GM10248 (cell line): ENCODE measurements around the gene MRPL27.

Experiments
- CTCF ChIA-PET: fragments of 300-600 bp; sonication (Branson Sonifier 250); formaldehyde crosslinking; extraction: SDS; loops from one replicate; lab custom pipeline; 2021; ENCODE audit warnings: antibody characterized with exemption; lab: Yijun Ruan, JAX
- POLR2A ChIA-PET: fragments of 350-650 bp; sonication (Branson Sonifier 250); formaldehyde crosslinking; extraction: SDS; loops from one replicate; lab custom pipeline; 2020; ENCODE audit warnings: antibody characterized with exemption; lab: Yijun Ruan, JAX
- DNase-seq: peaks from one replicate; pipeline ENCODE4 v3.0.0; 2012; ENCODE audit errors: extremely low spot score
- TF ChIP-seq, protein P1 (sequence below): IDR thresholded peaks from 2 replicates; pipeline ENCODE4 v1.5.1; 2012; ENCODE audit warnings: mild to moderate bottlenecking, low read depth; ENCODE audit errors: extremely low read depth, missing control alignments, control extremely low read depth

Gene MRPL27

GRCh38 chr17:50358177-50358576 is 14.8 kb downstream of the MRPL27 start:
- ChIA-PET POLR2A (no interaction called here), CTCF (interaction anchor here (1.3 to 5.6 kb wide), 4 partner anchors 12 to 158 kb away, joined by 3 to 66 read pairs (median 6); partner anchors contain the start of genes EME1, LRRC59, MRPL27 and XYLT2)
- DNase-seq, result no peak
- TF ChIP-seq, protein P1, sequence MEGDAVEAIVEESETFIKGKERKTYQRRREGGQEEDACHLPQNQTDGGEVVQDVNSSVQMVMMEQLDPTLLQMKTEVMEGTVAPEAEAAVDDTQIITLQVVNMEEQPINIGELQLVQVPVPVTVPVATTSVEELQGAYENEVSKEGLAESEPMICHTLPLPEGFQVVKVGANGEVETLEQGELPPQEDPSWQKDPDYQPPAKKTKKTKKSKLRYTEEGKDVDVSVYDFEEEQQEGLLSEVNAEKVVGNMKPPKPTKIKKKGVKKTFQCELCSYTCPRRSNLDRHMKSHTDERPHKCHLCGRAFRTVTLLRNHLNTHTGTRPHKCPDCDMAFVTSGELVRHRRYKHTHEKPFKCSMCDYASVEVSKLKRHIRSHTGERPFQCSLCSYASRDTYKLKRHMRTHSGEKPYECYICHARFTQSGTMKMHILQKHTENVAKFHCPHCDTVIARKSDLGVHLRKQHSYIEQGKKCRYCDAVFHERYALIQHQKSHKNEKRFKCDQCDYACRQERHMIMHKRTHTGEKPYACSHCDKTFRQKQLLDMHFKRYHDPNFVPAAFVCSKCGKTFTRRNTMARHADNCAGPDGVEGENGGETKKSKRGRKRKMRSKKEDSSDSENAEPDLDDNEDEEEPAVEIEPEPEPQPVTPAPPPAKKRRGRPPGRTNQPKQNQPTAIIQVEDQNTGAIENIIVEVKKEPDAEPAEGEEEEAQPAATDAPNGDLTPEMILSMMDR, result no peak

- CTCF ChIA-PET, result no interaction called here
- TF ChIP-seq, protein P1, result no peak
- POLR2A ChIA-PET, result interaction anchor here (0.8 kb wide), 1 partner anchor 26 kb away, joined by 4 read pairs; no protein-coding TSS in a partner anchor
These were observed 16.0 kb downstream of the MRPL27 start for GRCh38 chr17:50356892-50357510.

DNA sequence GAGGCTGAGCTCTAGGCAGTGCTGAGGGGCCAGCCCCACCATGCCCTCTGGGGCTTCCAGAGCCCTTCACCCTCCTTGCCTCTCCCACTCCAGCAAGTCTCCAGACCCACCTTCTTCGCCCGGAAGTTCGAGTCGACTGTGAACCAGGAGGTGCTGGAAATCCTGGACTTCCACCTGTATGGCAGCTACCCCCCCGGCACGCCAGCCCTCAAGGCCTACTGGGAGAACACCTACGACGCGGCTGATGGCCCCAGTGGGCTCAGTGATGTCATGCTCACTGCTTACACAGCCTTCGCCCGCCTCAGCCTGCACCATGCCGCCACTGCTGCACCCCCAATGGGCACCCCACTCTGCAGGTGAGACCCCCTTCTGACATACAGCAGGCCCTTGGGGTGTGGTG is 16.6 kb downstream of the MRPL27 start:
- TF ChIP-seq, protein P1, result no peak
- ChIA-PET POLR2A (interaction anchor here (0.8 kb wide), 1 partner anchor 27 kb away, joined by 4 read pairs; no protein-coding TSS in a partner anchor), CTCF (interaction anchor here (2.7 kb wide), 1 partner anchor 40 kb away, joined by 11 read pairs; the partner anchor contains the start of gene LRRC59)
- no peak for DNase-seq

More at GRCh38 chr17:50356892-50357510, 16.0 kb downstream of the MRPL27 start:
- no peak for DNase-seq

GRCh38 chr17:50355701-50356341 is 17.2 kb downstream of the MRPL27 start:
- DNase-seq, result no peak
- ChIA-PET CTCF (interaction anchor here (1.3 to 2.7 kb wide), 2 partner anchors 13 to 41 kb away, joined by 4 to 11 read pairs; partner anchors contain the start of gene LRRC59), POLR2A (interaction anchor here (0.8 to 1.2 kb wide), 2 partner anchors 10 to 27 kb away, joined by 4 read pairs; no protein-coding TSS in a partner anchor)
- TF ChIP-seq, protein P1, result no peak

- ChIA-PET POLR2A (interaction anchor here (1.2 kb wide), 1 partner anchor 10 kb away, joined by 4 read pairs; no protein-coding TSS in a partner anchor), CTCF (interaction anchor here (1.3 to 2.7 kb wide), 2 partner anchors 13 to 41 kb away, joined by 4 to 11 read pairs; partner anchors contain the start of gene LRRC59)
- TF ChIP-seq, protein P1, result no peak
- DNase-seq, result no peak
These were observed 17.7 kb downstream of the MRPL27 start for GRCh38 chr17:50355336-50355700.

DNA sequence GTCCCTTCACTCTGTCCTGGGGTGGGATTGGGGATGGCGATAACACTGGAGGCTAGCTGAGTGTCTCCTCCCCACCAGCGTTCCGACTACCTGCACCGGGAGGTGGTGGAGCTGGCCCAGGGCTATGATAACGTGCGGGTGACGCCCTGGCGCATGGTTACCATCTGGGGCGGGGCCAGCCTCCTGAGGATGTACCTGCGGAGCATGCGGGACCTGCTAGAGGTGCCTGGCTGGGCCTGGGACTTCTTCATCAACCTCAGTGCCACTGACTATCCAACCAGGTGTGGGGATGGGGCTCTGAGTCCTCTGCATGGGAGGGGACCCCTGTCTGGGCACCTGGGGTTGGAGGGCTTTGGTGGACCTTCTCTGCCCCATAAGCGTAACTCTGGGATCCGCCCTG is 18.2 kb downstream of the MRPL27 start:
- no peak for DNase-seq
- ChIA-PET POLR2A (no interaction called here), CTCF (interaction anchor here (1.3 to 2.7 kb wide), 2 partner anchors 14 to 42 kb away, joined by 4 to 11 read pairs; partner anchors contain the start of gene LRRC59)
- TF ChIP-seq, protein P1, result no peak
